ENCODE results near the gene CYTIP. TPM values are rescaled to one million over a fixed set of nuclear protein-coding genes. Genes with fewer than 3 reads are reported as not detected.

CYTIP gene
- total RNA-seq, 1 experiment from 2014 or later, result not detected

DNA sequence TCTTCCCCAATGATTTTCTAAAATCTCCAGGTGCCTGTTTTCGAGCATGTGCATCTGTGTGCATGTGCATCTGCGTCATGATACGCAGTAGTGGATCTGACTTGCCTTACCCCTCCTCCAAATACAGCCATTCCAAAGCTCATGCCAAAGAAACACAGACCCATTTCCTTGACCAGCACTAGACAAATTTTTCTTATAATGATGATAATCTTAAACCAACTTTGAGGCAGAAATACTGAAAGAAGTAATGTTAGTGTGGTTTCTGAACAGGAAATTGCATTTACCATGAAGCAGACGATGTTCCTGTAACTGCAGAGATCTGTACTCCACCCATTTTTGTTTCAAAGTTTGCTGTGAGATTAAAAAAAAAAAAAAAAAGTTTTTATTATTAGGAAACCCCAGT lies 25.6 kb downstream of the CYTIP start:
- DNase-seq (ENCODE audit: low spot score), result no peak
- Histone ChIP-seq H3K27me3 (replicated peaks; ENCODE audit: insufficient read depth, low read depth, low read length, poor library complexity) (no peaks in the 10 kb centered on the region), H3K4me1 (ENCODE audit: insufficient read depth, low read length, poor library complexity, severe bottlenecking) (no peaks in the 10 kb centered on the region), H3K27ac (ENCODE audit: low read depth, low read length, poor library complexity, severe bottlenecking) (no peak overlapping the region), H3K9me3 (ENCODE audit: low read depth, low read length, poor library complexity, severe bottlenecking) (no peaks in the 10 kb centered on the region), H3K4me3 (ENCODE audit: low read depth, low read length, poor library complexity, severe bottlenecking) (no peak overlapping the region), H3K36me3 (ENCODE audit: insufficient read depth, low read length, poor library complexity, severe bottlenecking) (no peaks in the 10 kb centered on the region)
- ChIA-PET POLR2A (ENCODE audit: low non-redundant PET) (no interaction called here), CTCF (no interaction called here)
- TF ChIP-seq CTCF (conservative IDR thresholded peaks at IDR 0.05; ENCODE audit: low read depth, low read length) (no peak), EZH2 (IDR thresholded peaks at IDR 0.05; ENCODE audit: borderline replicate concordance, low read depth, low read length, poor library complexity, severe bottlenecking) (no peak)
- no TSS peak for BruUV-seq (replicated peaks)
- intact Hi-C loops (cut with micrococcal nuclease; ENCODE audit: unreplicated experiment), result no loop called here

GRCh38 chr2:157415591-157416101 lies 28.2 kb downstream of the CYTIP start:
- Histone ChIP-seq H3K9me3 (ENCODE audit: low read depth, low read length, poor library complexity, severe bottlenecking) (no peaks in the 10 kb centered on the region), H3K27me3 (replicated peaks; ENCODE audit: insufficient read depth, low read depth, low read length, poor library complexity) (peaks cover 3% of the 10 kb centered on the region), H3K36me3 (ENCODE audit: insufficient read depth, low read length, poor library complexity, severe bottlenecking) (no peaks in the 10 kb centered on the region), H3K4me3 (ENCODE audit: low read depth, low read length, poor library complexity, severe bottlenecking) (no peak overlapping the region), H3K27ac (ENCODE audit: low read depth, low read length, poor library complexity, severe bottlenecking) (no peak overlapping the region), H3K4me1 (ENCODE audit: insufficient read depth, low read length, poor library complexity, severe bottlenecking) (no peaks in the 10 kb centered on the region)
- TF ChIP-seq CTCF (conservative IDR thresholded peaks at IDR 0.05; ENCODE audit: low read depth, low read length) (no peak), EZH2 (IDR thresholded peaks at IDR 0.05; ENCODE audit: borderline replicate concordance, low read depth, low read length, poor library complexity, severe bottlenecking) (no peak)
- POLR2A ChIA-PET (ENCODE audit: low non-redundant PET), result no interaction called here
- no peak for DNase-seq (ENCODE audit: low spot score)
- CTCF ChIA-PET, result no interaction called here
- BruUV-seq (replicated peaks), result no TSS peak
- intact Hi-C loops (cut with micrococcal nuclease; ENCODE audit: unreplicated experiment), result no loop called here

GRCh38 chr2:157414050-157414449 lies 29.8 kb downstream of the CYTIP start:
- intact Hi-C loops (cut with micrococcal nuclease; ENCODE audit: unreplicated experiment), result no loop called here
- CTCF ChIA-PET, result no interaction called here
- DNase-seq (ENCODE audit: low spot score), result no peak
- H3K4me1 ChIP-seq (ENCODE audit: insufficient read depth, low read length, poor library complexity, severe bottlenecking), result no peaks in the 10 kb centered on the region
- no peaks in the 10 kb centered on the region for H3K9me3 ChIP-seq (ENCODE audit: low read depth, low read length, poor library complexity, severe bottlenecking)
- no peak overlapping the region for H3K4me3 ChIP-seq (ENCODE audit: low read depth, low read length, poor library complexity, severe bottlenecking)
- POLR2A ChIA-PET (ENCODE audit: low non-redundant PET), result no interaction called here
- TF ChIP-seq CTCF (conservative IDR thresholded peaks at IDR 0.05; ENCODE audit: low read depth, low read length) (no peak), EZH2 (IDR thresholded peaks at IDR 0.05; ENCODE audit: borderline replicate concordance, low read depth, low read length, poor library complexity, severe bottlenecking) (no peak)
- BruUV-seq (replicated peaks), result no TSS peak
- no peak overlapping the region for H3K27ac ChIP-seq (ENCODE audit: low read depth, low read length, poor library complexity, severe bottlenecking)
- peaks cover 3% of the 10 kb centered on the region for H3K27me3 ChIP-seq (replicated peaks; ENCODE audit: insufficient read depth, low read depth, low read length, poor library complexity)
- H3K36me3 ChIP-seq (ENCODE audit: insufficient read depth, low read length, poor library complexity, severe bottlenecking), result no peaks in the 10 kb centered on the region
